ENCODE measurements around the gene GPC1.

Gene GPC1

DNA sequence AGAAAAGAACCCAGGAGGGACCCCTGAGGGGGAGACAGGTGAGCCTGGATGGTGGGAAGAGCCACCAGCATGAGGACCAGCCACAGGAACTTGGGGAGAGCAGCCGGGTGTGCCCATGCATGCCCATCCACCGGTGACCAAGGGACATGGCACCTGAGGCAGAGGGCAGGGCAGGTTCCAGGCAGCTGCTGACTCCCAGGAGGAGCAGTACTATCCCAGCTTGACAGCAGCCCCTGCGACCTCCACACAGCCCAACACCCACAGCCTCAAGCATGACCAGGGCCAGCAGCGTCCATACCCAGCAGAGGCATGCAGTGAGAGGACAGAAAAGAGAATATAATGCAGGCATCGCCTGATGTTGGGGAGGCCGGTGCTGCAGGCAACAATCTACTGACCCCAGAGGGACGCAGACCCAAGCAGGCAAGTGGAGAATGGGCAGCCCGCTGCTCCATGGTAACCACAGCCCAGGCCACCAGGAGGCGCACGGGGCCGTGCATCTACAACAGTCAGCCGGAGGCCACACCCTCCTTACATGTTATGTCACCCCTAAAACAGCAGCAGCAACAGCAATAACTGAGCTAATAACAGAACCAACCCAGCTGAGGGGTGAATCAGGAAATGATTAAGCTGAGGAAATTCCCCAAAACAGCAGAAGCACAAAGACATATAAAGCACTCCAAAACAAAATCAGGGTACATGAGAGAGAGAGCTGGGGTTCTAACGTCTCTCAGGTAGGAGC lies 78.3 kb downstream of the GPC1 start:
- peak; percentile 68 to 77 (median 75) for DNase-seq (ENCODE audit: low read depth in 3 of 3)

DNA sequence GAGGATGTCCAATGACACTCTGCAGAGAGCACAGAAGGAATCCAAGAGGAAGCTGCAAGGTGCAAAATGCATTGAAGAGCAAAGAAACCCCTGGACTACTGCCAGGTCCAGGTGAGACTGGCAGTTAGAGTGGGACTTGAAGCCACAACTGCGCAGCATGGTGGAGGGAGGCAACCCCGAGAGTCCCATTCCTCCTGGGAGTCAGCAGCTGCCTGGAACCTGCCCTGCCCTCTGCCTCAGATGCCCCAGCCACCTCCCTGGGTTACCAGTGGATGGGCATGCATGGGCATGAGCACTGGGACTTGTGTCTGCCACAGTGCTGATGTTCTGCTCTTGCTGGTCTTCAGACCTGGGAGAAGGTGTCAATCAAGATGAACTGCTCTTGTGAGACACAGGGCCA lies 79.2 kb downstream of the GPC1 start:
- no peak for DNase-seq (ENCODE audit: low read depth in 3 of 3)

DNA sequence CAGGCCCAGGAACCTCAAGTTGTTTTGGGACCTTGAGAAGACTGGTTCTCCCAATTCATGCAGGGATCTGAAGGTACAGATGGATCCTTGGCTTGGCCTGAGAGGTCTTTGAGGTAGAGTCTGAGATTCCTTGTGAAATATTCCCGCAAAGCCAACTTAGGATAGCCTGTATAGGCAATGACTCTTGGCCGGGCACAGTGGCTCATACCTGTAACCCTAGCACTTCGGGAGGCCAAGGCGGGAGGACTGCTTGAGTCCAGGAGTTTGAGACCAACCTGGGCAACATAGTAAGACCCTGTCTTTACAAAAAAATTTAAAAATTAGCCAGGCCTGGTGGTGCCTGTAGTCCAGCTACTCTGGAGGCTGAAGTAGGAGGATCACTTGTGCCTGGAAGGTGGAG lies 81.9 kb downstream of the GPC1 start:
- DNase-seq (ENCODE audit: low read depth in 3 of 3) = no peak

Measured in stimulated activated CD4-positive, alpha-beta T cell treated with anti-CD3 and anti-CD28 coated beads, TNF-alpha, amount 100 ng/mL, for 48 hours (primary cell).